Right lobe of liver (tissue), 6 donors: Measurements from ENCODE around the gene GALNTL6. TPM values are rescaled to one million over a fixed set of nuclear protein-coding genes. Genes with fewer than 3 reads are reported as not detected.

Experiments used
- ATAC-seq, 4 donors: fragments of 200-7000 bp; cut with Tn5 transposase; one replicate each; pipeline ENCODE4 v1.9.1; 2020; ENCODE audit warnings: mild to moderate bottlenecking in 4 of 4, moderate library complexity in 4 of 4
- DNase-seq, 3 donors: peaks; one replicate each; pipeline ENCODE4 v3.0.0-alpha.2; 2020
- H3K27ac ChIP-seq, 3 donors: fragments of 200-600 bp; one replicate each; pipeline ENCODE4 v1.8.0; 2022
- H3K27me3 ChIP-seq, 2 donors: fragments of 200-600 bp; one replicate each; pipeline ENCODE4 v1.8.0; 2022
- H3K36me3 ChIP-seq, 4 donors: fragments of 200-600 bp; sonication (generic) in 1 of 4; one replicate each; pipeline versions ENCODE4 v1.5.1 to v1.8.0; 2017 to 2022; ENCODE audit warnings: control low read depth in 1 of 4
- H3K4me1 ChIP-seq, 4 donors: fragments of 200-600 bp; sonication (generic) in 1 of 4; one replicate each; pipeline versions ENCODE4 v1.5.1 to v1.8.0; 2017 to 2022; ENCODE audit warnings: control low read depth in 1 of 4
- H3K4me3 ChIP-seq, 3 donors: fragments of 200-600 bp; one replicate each; pipeline ENCODE4 v1.8.0; 2022
- H3K9me3 ChIP-seq, 4 donors: fragments of 200-600 bp; sonication (generic) in 1 of 4; one replicate each; pipeline versions ENCODE4 v1.5.1 to v1.8.0; 2017 to 2022; ENCODE audit warnings: control low read depth in 1 of 4
- POLR2A ChIP-seq: fragments of 450-650 bp; IDR thresholded peaks from one replicate; pipeline ENCODE4 v1.6.1; 2017; ENCODE audit warnings: antibody characterized with exemption, mild to moderate bottlenecking
- WGBS: methylation state at CpG from one replicate; pipeline ENCODE4 v1.1.6; 2018; ENCODE audit warnings: low coverage, low lambda C conversion rate; ENCODE audit not compliant: insufficient coverage; ENCODE audit errors: missing lambda C conversion rate; 5-methylcytosine and 5-hydroxymethylcytosine counted together
- intact Hi-C, 2 donors: fragments of 100-400 bp; cut with DNase I; formaldehyde crosslinking; loops; one replicate each; pipeline versions ENCODE4 v1.11.2 to v1.14.1; 2022
- total RNA-seq, 6 experiments: library from RNA; depleted of rRNA in 2 of 6; stranded (reverse); fragments of >200 nt in 2 of 6; fragmentation: NEBNext Ultra II Directional in 3 of 6; extraction: Animal tissue kit (Norgen Biotek cat#: 25700) in 3 of 6; gene quantifications; one replicate each; pipeline versions ENCODE4 v1.1.0 to v1.2.4, GENCODE V29; 2016 to 2023
- TF ChIP-seq, protein P1 (sequence below), 4 donors: fragments of 200-600 bp in 3 of 4; fragments of 450-650 bp in 1 of 4; IDR thresholded peaks; one replicate each; pipeline versions ENCODE4 v1.5.1 to v1.8.0; 2016 to 2022; ENCODE audit warnings: antibody characterized with exemption in 4 of 4, mild to moderate bottlenecking in 2 of 4
- donor health status: DM: no; HTN: yes; CAD: no.
- donor health status: DM: no; HTN: no; CAD: no.
- donor health status: DM: no; HTN: no; CAD: no.
- donor health status: DM: no; HTN: yes; CAD: no.
- donor health status: DM: no; HTN: yes; CAD: no.

GALNTL6 gene
- total RNA-seq, 6 experiments from 2014 or later = 0.15 to 1.1 (median 0.30) TPM; not detected in 3

- TF ChIP-seq, protein P1, sequence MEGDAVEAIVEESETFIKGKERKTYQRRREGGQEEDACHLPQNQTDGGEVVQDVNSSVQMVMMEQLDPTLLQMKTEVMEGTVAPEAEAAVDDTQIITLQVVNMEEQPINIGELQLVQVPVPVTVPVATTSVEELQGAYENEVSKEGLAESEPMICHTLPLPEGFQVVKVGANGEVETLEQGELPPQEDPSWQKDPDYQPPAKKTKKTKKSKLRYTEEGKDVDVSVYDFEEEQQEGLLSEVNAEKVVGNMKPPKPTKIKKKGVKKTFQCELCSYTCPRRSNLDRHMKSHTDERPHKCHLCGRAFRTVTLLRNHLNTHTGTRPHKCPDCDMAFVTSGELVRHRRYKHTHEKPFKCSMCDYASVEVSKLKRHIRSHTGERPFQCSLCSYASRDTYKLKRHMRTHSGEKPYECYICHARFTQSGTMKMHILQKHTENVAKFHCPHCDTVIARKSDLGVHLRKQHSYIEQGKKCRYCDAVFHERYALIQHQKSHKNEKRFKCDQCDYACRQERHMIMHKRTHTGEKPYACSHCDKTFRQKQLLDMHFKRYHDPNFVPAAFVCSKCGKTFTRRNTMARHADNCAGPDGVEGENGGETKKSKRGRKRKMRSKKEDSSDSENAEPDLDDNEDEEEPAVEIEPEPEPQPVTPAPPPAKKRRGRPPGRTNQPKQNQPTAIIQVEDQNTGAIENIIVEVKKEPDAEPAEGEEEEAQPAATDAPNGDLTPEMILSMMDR (IDR thresholded peaks at IDR 0.05) = no peak
- TF ChIP-seq POLR2A = no peak
Measured at GRCh38 chr4:172517391-172517790, 704.2 kb downstream of the GALNTL6 start.

GRCh38 chr4:172521248-172521647 is 708.0 kb downstream of the GALNTL6 start:
- no peak overlapping the region for H3K4me3 ChIP-seq
- intact Hi-C loops = no loop called here
- no peak for DNase-seq
- no peaks in the 10 kb centered on the region for H3K9me3 ChIP-seq
- no peaks in the 10 kb centered on the region for H3K27me3 ChIP-seq
- no peaks in the 10 kb centered on the region for H3K36me3 ChIP-seq
- no peak overlapping the region for H3K27ac ChIP-seq
- no peak for ATAC-seq
- WGBS = 43% methylated on average over 1 of the region's 1 CpG
- TF ChIP-seq, protein P1 (IDR thresholded peaks at IDR 0.05) = no peak
- no peak for TF ChIP-seq POLR2A
- H3K4me1 ChIP-seq = no peaks in the 10 kb centered on the region

More at GRCh38 chr4:172517391-172517790, 704.2 kb downstream of the GALNTL6 start:
- H3K9me3 ChIP-seq = no peaks in the 10 kb centered on the region
- no peaks in the 10 kb centered on the region for H3K27me3 ChIP-seq
- no peak for ATAC-seq
- no peak for DNase-seq
- H3K4me3 ChIP-seq = no peak overlapping the region
- WGBS = 15% methylated on average over 2 of the region's 2 CpGs
- H3K27ac ChIP-seq = no peak overlapping the region
- intact Hi-C loops = no loop called here
- no peaks in the 10 kb centered on the region for H3K4me1 ChIP-seq
- H3K36me3 ChIP-seq = no peaks in the 10 kb centered on the region

- WGBS = 50% methylated on average over 1 of the region's 1 CpG
Measured at GRCh38 chr4:172521680-172522079, 708.5 kb downstream of the GALNTL6 start.

DNA sequence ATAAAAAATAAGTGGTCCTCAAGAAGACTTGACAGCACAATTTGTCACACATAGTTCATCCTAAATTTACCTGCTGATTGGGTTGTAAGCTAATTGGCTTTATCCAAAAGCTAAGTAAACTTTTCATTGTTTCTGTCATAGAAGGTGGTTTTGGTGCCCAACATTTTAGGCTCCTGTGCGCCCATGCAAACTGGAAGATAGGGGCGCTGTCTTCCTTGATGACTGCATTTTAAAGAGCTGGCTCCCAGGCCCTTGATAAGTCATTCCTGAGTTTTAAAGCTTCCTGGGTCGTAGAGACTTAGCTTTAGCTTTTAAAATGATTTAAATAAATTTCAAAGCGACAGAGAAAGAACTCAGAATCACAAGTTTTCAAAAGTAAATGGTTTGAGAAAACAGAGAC is 730.0 kb downstream of the GALNTL6 start:
- DNase-seq (no peak), ATAC-seq (no peak)
- Histone ChIP-seq H3K27me3 (no peaks in the 10 kb centered on the region), H3K27ac (no peak overlapping the region), H3K4me3 (no peak overlapping the region), H3K9me3 (no peaks in the 10 kb centered on the region), H3K4me1 (no peaks in the 10 kb centered on the region), H3K36me3 (no peaks in the 10 kb centered on the region)
- intact Hi-C loops = no loop called here
- TF ChIP-seq, protein P1 (IDR thresholded peaks at IDR 0.05) = no peak
- TF ChIP-seq POLR2A = no peak
- WGBS = 51% methylated on average over 4 of the region's 4 CpGs

More at GRCh38 chr4:172521680-172522079, 708.5 kb downstream of the GALNTL6 start:
- no peaks in the 10 kb centered on the region for H3K27me3 ChIP-seq
- no peak overlapping the region for H3K4me3 ChIP-seq
- TF ChIP-seq, protein P1 (IDR thresholded peaks at IDR 0.05) = no peak
- TF ChIP-seq POLR2A = no peak
- intact Hi-C loops = no loop called here
- no peak overlapping the region for H3K27ac ChIP-seq
- H3K4me1 ChIP-seq = no peaks in the 10 kb centered on the region
- ATAC-seq = no peak
- no peak for DNase-seq
- no peaks in the 10 kb centered on the region for H3K9me3 ChIP-seq
- no peaks in the 10 kb centered on the region for H3K36me3 ChIP-seq

DNA sequence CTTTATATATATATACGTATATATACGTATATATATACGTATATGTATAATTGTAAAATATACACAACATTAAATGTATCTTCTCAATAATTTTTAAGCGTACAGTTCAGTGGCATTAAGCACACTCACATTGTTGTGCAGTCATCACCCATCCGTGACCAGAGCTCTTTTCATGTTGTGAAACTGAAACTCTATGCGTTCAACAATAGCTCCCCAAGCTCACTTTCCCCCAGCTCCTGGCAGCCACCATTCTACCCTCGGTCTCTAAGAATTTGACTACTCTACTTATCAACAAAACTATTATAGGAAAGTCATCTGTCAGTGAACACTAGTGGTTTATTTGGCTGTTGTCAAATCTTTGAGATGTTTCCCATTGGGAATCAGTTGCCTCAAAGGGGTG is 733.6 kb downstream of the GALNTL6 start:
- intact Hi-C loops = no loop called here
- Histone ChIP-seq H3K9me3 (no peaks in the 10 kb centered on the region), H3K27me3 (no peaks in the 10 kb centered on the region), H3K4me3 (no peak overlapping the region), H3K4me1 (no peaks in the 10 kb centered on the region), H3K36me3 (no peaks in the 10 kb centered on the region), H3K27ac (no peak overlapping the region)
- DNase-seq (no peak), ATAC-seq (no peak)
- WGBS = 59% methylated on average over 7 of the region's 7 CpGs
- TF ChIP-seq, protein P1 (IDR thresholded peaks at IDR 0.05) = no peak
- no peak for TF ChIP-seq POLR2A
